Measurements from ENCODE around the gene HMGN4.

HMGN4 gene

GRCh38 chr6:26581164-26581915 lies 43.2 kb downstream of the HMGN4 start:
- no peak for FAIRE-seq

DNA sequence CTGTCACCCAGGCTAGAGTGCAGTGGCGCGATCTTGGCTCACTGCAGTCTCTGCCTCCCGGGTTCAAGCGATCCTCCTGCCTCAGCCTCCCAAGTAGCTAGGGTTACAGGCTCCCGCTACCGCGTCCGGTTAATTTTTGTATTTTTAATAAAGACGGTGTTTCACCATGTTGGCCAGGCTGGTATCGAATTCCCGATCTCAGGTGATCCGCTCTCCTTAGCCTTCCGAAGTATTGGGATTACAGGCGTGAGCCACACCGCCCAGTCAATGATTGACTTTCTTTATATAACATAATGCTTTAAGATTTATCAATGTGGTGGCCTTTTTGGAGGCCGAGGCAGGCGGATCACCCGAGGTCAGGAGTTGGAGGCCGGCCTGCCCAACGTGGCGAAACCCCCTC lies 50.8 kb downstream of the HMGN4 start:
- FAIRE-seq = no peak

DNA sequence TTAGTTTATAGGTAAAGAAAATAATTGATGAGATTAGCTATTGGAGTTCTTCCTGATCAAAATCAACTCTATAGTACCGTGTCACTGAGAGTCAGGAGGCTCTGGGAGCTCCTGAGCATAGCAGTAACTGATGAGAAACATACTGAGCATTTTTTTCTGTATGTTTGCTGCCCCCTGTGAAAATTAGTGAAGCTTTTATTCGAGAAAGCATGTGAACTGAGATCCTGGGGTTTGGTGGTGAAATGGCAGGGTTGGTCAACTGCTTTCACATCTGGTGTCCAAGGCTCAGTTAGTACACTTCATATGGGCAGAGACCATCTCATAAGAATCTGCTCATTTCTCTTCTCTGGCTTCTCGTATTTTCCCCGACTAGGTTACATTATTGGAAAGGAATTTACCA lies 54.5 kb downstream of the HMGN4 start:
- FAIRE-seq = no peak

DNA sequence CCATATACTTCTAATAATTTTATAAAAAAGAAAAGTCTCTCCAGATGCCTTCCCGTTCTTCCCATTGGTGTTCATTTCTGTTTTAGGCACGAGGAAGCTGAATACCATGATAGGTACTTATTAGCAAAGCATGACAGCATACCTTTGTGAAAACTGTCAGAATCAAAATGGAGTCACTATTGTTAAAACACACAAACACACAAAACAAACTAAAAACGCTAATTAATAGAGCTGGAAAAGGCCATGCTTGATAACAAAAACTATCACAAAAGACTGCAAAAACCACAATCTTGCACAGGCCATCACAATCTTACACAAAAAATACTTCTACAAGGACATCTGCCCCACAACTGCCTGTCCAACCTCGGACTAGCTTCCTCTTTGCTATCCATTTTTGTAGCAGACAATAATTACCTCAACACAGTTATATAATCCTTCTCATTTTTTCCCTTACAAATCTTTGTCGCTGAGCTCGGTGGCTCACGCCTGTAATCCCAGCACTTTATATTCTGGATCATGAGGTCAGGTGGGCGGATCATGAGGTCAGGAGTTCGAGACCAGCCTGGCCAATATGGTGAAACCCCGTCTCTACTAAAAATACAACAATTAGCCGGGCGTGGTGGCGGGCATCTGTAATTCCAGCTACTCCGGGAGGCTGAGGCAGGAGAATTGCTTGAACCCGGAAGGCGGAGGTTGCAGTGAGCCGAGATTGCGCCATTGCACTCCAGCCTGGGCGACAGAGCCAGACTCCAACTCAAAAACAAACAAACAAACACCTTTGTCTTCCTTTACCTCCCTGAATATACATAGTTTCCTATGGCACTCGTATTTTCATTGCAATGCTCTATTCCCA lies 55.3 kb downstream of the HMGN4 start:
- FAIRE-seq = no peak

- FAIRE-seq = no peak
Observed at GRCh38 chr6:26594131-26594498, 55.9 kb downstream of the HMGN4 start.

DNA sequence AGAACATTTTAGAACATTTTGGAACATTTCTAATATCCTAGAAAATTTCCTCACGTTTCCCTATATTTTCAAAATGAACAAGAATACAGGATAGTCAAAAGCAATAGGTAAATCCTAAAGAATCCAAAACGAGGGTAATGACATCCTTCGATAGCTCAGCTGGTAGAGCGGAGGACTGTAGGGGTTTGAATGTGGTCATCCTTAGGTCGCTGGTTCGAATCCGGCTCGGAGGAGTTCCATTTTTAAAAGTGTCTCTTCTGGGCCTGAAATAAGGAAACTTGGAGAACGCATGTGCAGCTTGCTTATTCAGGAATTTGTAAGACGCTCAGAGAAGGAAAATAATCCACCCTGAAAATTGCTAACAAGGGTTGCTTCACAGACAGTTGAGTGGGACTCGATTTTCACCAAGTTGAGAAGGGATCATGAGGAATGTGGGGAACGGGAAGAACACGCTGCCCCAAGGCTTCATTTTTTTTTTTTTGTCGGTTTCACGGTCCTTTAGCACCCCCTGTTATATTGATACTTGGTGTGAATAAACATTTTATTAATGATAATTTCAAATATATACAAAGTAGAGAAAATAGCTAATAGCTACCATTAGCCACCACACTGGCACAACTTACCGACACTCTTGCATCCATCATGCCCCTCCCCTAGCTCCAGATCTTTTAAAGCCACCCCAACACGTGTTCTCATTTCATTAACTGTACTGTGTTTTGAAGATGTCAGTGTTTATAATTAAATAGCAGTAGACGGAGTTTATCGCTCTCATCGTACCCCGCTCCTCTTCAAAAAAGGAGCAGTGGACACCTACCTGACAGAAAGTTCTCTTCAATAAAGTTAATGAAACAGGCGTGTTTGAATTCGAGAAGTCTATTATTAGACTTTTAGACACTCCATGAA lies 56.8 kb downstream of the HMGN4 start:
- peak; percentile 96 for FAIRE-seq

DNA sequence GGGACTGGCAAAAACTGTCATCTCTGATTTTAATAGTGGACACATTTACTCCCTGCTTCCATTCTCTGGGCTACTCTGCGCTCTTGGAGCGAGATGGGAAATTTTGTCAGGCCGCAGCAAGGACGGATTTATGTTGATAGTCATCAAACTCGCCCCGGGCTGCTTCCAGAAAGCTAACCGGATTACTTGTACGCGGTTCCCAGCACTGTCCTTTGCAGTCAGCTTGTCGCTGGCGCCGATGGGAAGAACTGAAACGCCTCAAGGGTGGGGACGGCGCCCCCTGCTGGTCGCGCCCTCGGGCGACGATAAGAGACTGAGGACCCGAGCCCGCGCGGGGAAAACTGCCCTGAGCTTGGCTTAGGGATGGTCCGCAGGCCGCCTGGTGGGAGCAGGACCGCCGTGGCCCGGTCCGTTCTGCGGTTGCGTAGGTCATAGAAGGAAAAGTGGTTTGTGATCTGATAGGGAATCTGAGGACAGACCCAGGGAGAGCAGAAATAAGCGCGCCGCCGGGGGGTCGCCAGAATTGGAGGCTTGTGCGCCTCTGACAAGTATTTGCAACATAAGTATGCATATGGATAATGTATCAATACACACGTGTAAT lies 57.6 kb downstream of the HMGN4 start:
- peak; percentile 92 for FAIRE-seq

All from G401.6 (cell line).